GM12878 (cell line): ENCODE measurements around the gene FARS2. TPM values are rescaled to one million over a fixed set of nuclear protein-coding genes. Genes with fewer than 3 reads are reported as not detected.

Experiments used
- BHLHE40 ChIP-seq, 2 experiments: fragments of 450-650 bp in 1 of 2; IDR thresholded peaks; 2 replicates each; pipeline ENCODE4 v1.6.1; 2011 to 2017; ENCODE audit warnings: low read depth in 2 of 2, borderline replicate concordance in 1 of 2, improper control_type of control experiment in 1 of 2, low read length in 1 of 2, mild to moderate bottlenecking in 1 of 2
- EED ChIP-seq: sonication (generic); IDR thresholded peaks from 2 replicates; pipeline ENCODE4 v1.6.1; 2016; ENCODE audit warnings: antibody characterized with exemption, low read depth
- HCFC1 ChIP-seq: fragments of 150-350 bp; IDR thresholded peaks from 2 replicates; pipeline ENCODE4 v1.6.1; 2014; ENCODE audit warnings: low read length
- HDGF ChIP-seq: fragments of 450-650 bp; IDR thresholded peaks from 2 replicates; pipeline ENCODE4 v1.6.1; 2016; ENCODE audit warnings: antibody characterized with exemption
- JUND ChIP-seq: IDR thresholded peaks from 2 replicates; pipeline ENCODE4 v1.6.1; 2012; ENCODE audit warnings: low read depth, mild to moderate bottlenecking, low read length, improper control_type of control experiment, moderate library complexity
- RAD51 ChIP-seq: fragments of 450-650 bp; IDR thresholded peaks from 2 replicates; pipeline ENCODE4 v1.6.1; 2016; ENCODE audit warnings: moderate library complexity, mild to moderate bottlenecking, inconsistent platforms
- RBBP5 ChIP-seq: fragments of 200-600 bp; sonication (generic); conservative IDR thresholded peaks from 2 replicates; pipeline ENCODE4 v1.6.1; 2016
- RFX5 ChIP-seq: IDR thresholded peaks from 2 replicates; pipeline ENCODE4 v1.6.1; 2011; ENCODE audit warnings: low read depth, low read length, improper control_type of control experiment
- STAT3 ChIP-seq: IDR thresholded peaks from 2 replicates; pipeline ENCODE4 v1.6.1; 2011; ENCODE audit warnings: low read depth, low read length, improper control_type of control experiment
- ZBED1 ChIP-seq: IDR thresholded peaks from 2 replicates; pipeline ENCODE4 v1.6.1; 2016; ENCODE audit warnings: borderline replicate concordance
- polyA plus RNA-seq, 11 experiments: library from polyadenylated mRNA; depleted of rRNA in 4 of 11; unstranded in 6 of 11; stranded (reverse) in 5 of 11; fragments of >200 nt; fragmentation: Nextera tagmentation in 4 of 11; fragmentation: Illumina TruSeq in 1 of 11; extraction: Ambion mirVana in 4 of 11; extraction: Trizol in 1 of 11; gene quantifications; 1 replicate in 1 of 11; 2 replicates in 10 of 11; pipeline versions ENCODE4 v1.2.1 to v1.2.3, GENCODE V29; 2011 to 2016; ENCODE audit warnings: inconsistent platforms in 2 of 11, missing spikeins in 2 of 11, low read depth in 1 of 11
- total RNA-seq, 4 experiments: library from RNA; depleted of rRNA in 3 of 4; stranded (reverse); fragments of >200 nt in 3 of 4; fragmentation: Illumina TruSeq in 1 of 4; extraction: Trizol in 1 of 4; gene quantifications; 2 replicates each; pipeline versions ENCODE4 v1.2.1 to v1.2.3, GENCODE V29; 2013 to 2021
- TF ChIP-seq, protein P1 (sequence below): fragments of 450-650 bp; IDR thresholded peaks from 2 replicates; pipeline ENCODE4 v1.6.1; 2018; ENCODE audit warnings: borderline replicate concordance, mild to moderate bottlenecking; ENCODE audit not compliant: partially characterized antibody
- TF ChIP-seq, protein P2 (sequence below): fragments of 450-650 bp; IDR thresholded peaks from 2 replicates; pipeline ENCODE4 v1.6.1; 2014; ENCODE audit warnings: mild to moderate bottlenecking
- TF ChIP-seq, protein P3 (sequence below): fragments of 150-350 bp; IDR thresholded peaks from 2 replicates; pipeline ENCODE4 v1.6.1; 2016; ENCODE audit warnings: low read depth, low read length

The FARS2 gene
- total and polyA plus RNA-seq, 10 of the 15 experiments (the other 5 are each of a cell fraction or from before 2014, with no cell fraction given): 16.8 to 46.7 (median 25.6) TPM

DNA sequence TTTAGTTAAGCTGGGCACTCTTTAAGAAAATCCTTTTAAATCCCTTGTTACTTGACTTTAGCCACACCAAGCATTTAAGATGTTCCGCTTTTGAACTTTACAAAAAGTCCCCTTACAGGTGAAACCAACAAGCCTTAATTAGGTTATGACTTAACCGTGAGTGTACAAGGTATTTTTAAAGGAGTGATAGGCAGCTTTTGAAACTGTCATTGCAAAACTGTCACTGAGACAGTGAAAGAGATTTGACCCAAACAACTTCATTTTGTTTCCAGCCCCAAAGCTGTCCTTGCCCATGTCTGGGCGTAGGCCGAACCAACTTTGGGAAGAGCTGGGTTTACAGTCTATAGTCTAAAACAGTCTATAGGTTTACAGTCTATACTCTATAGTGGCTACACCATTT lies 305.4 kb downstream of the FARS2 start (continued):
- peak in 1 of 2 experiments; percentile 36; a peak in 1 of 4 replicates for TF ChIP-seq BHLHE40 (IDR thresholded peaks at IDR 0.05; ENCODE audit: borderline replicate concordance in 1 of 2, low read depth in 2 of 2, low read length in 1 of 2)
- TF ChIP-seq, protein P1, sequence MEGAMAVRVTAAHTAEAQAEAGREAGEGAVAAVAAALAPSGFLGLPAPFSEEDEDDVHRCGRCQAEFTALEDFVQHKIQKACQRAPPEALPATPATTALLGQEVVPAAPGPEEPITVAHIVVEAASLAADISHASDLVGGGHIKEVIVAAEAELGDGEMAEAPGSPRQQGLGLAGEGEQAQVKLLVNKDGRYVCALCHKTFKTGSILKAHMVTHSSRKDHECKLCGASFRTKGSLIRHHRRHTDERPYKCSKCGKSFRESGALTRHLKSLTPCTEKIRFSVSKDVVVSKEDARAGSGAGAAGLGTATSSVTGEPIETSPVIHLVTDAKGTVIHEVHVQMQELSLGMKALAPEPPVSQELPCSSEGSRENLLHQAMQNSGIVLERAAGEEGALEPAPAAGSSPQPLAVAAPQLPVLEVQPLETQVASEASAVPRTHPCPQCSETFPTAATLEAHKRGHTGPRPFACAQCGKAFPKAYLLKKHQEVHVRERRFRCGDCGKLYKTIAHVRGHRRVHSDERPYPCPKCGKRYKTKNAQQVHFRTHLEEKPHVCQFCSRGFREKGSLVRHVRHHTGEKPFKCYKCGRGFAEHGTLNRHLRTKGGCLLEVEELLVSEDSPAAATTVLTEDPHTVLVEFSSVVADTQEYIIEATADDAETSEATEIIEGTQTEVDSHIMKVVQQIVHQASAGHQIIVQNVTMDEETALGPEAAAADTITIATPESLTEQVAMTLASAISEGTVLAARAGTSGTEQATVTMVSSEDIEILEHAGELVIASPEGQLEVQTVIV: no peak
- peak; percentile 49; the same call in 1 of the 2 replicates for TF ChIP-seq ZBED1
- TF ChIP-seq EED: no peak; the same call in 1 of the 2 replicates
- TF ChIP-seq, protein P2, sequence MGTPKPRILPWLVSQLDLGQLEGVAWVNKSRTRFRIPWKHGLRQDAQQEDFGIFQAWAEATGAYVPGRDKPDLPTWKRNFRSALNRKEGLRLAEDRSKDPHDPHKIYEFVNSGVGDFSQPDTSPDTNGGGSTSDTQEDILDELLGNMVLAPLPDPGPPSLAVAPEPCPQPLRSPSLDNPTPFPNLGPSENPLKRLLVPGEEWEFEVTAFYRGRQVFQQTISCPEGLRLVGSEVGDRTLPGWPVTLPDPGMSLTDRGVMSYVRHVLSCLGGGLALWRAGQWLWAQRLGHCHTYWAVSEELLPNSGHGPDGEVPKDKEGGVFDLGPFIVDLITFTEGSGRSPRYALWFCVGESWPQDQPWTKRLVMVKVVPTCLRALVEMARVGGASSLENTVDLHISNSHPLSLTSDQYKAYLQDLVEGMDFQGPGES: no peak
- TF ChIP-seq STAT3: no peak
- no peak for TF ChIP-seq RFX5
- TF ChIP-seq HDGF: no peak
- peak; percentile 58; the same call in 1 of the 2 replicates for TF ChIP-seq JUND
- TF ChIP-seq, protein P3, sequence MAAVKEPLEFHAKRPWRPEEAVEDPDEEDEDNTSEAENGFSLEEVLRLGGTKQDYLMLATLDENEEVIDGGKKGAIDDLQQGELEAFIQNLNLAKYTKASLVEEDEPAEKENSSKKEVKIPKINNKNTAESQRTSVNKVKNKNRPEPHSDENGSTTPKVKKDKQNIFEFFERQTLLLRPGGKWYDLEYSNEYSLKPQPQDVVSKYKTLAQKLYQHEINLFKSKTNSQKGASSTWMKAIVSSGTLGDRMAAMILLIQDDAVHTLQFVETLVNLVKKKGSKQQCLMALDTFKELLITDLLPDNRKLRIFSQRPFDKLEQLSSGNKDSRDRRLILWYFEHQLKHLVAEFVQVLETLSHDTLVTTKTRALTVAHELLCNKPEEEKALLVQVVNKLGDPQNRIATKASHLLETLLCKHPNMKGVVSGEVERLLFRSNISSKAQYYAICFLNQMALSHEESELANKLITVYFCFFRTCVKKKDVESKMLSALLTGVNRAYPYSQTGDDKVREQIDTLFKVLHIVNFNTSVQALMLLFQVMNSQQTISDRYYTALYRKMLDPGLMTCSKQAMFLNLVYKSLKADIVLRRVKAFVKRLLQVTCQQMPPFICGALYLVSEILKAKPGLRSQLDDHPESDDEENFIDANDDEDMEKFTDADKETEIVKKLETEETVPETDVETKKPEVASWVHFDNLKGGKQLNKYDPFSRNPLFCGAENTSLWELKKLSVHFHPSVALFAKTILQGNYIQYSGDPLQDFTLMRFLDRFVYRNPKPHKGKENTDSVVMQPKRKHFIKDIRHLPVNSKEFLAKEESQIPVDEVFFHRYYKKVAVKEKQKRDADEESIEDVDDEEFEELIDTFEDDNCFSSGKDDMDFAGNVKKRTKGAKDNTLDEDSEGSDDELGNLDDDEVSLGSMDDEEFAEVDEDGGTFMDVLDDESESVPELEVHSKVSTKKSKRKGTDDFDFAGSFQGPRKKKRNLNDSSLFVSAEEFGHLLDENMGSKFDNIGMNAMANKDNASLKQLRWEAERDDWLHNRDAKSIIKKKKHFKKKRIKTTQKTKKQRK: no peak
- no peak for TF ChIP-seq RBBP5
- no peak for TF ChIP-seq RAD51
- no peak for TF ChIP-seq HCFC1
